ENCODE data around the gene IL2RG. TPM values are rescaled to one million over a fixed set of nuclear protein-coding genes. Genes with fewer than 3 reads are reported as not detected.

Gene IL2RG
- total RNA-seq, 4 donors from 2014 or later = 3.0 to 42.9 (median 3.3) TPM; not detected in 1

GRCh38 chrX:71154641-71155040, 43.3 kb upstream of the IL2RG start:
- no peak for DNase-seq
- H3K27me3 ChIP-seq = no peaks in the 10 kb centered on the region
- intact Hi-C loops (cut with DNase I; ENCODE audit: low total_unique reads) = no loop called here
- TF ChIP-seq CTCF (IDR thresholded peaks at IDR 0.05) = no peak
- TF ChIP-seq POLR2A (IDR thresholded peaks at IDR 0.05) = no peak
- H3K4me3 ChIP-seq = no peak overlapping the region
- no peaks in the 10 kb centered on the region for H3K4me1 ChIP-seq
- H3K27ac ChIP-seq = no peak overlapping the region
- H3K36me3 ChIP-seq = no peaks in the 10 kb centered on the region
- H3K9me3 ChIP-seq = no peaks in the 10 kb centered on the region

- DNase-seq = no peak
- Histone ChIP-seq H3K9me3 (no peaks in the 10 kb centered on the region), H3K27ac (no peak overlapping the region), H3K4me1 (no peaks in the 10 kb centered on the region), H3K4me3 (no peak overlapping the region), H3K27me3 (no peaks in the 10 kb centered on the region), H3K36me3 (no peaks in the 10 kb centered on the region)
- intact Hi-C loops (cut with DNase I; ENCODE audit: low total_unique reads) = no loop called here
- TF ChIP-seq POLR2A (IDR thresholded peaks at IDR 0.05) = no peak
- no peak for TF ChIP-seq CTCF (IDR thresholded peaks at IDR 0.05)
Measured at GRCh38 chrX:71154196-71154595, 42.8 kb upstream of the IL2RG start.

GRCh38 chrX:71151366-71151765, 40.0 kb upstream of the IL2RG start:
- Histone ChIP-seq H3K27ac (no peak overlapping the region), H3K27me3 (no peaks in the 10 kb centered on the region), H3K4me3 (no peak overlapping the region), H3K4me1 (no peaks in the 10 kb centered on the region), H3K9me3 (no peaks in the 10 kb centered on the region), H3K36me3 (no peaks in the 10 kb centered on the region)
- DNase-seq = no peak
- intact Hi-C loops (cut with DNase I; ENCODE audit: low total_unique reads) = no loop called here
- TF ChIP-seq POLR2A (IDR thresholded peaks at IDR 0.05) (no peak), CTCF (IDR thresholded peaks at IDR 0.05) (no peak)

GRCh38 chrX:71148278-71148663, 36.9 kb upstream of the IL2RG start:
- TF ChIP-seq CTCF (IDR thresholded peaks at IDR 0.05) (no peak), POLR2A (IDR thresholded peaks at IDR 0.05) (no peak)
- no peak for DNase-seq
- H3K36me3 ChIP-seq = no peaks in the 10 kb centered on the region
- H3K27ac ChIP-seq = no peak overlapping the region
- intact Hi-C loops (cut with DNase I; ENCODE audit: low total_unique reads) = no loop called here
- no peak overlapping the region for H3K4me3 ChIP-seq
- no peaks in the 10 kb centered on the region for H3K9me3 ChIP-seq
- H3K27me3 ChIP-seq = no peaks in the 10 kb centered on the region
- no peaks in the 10 kb centered on the region for H3K4me1 ChIP-seq

GRCh38 chrX:71147496-71148277, 36.3 kb upstream of the IL2RG start:
- no peak for TF ChIP-seq CTCF (IDR thresholded peaks at IDR 0.05)
- no peak for TF ChIP-seq POLR2A (IDR thresholded peaks at IDR 0.05)
- Histone ChIP-seq H3K27ac (no peak overlapping the region), H3K27me3 (no peaks in the 10 kb centered on the region), H3K36me3 (no peaks in the 10 kb centered on the region), H3K4me1 (no peaks in the 10 kb centered on the region), H3K4me3 (no peak overlapping the region), H3K9me3 (no peaks in the 10 kb centered on the region)
- DNase-seq = no peak
- intact Hi-C loops (cut with DNase I; ENCODE audit: low total_unique reads) = no loop called here
